PC-3 (cell line): ENCODE measurements around the gene SERPINE2. TPM values are rescaled to one million over a fixed set of nuclear protein-coding genes. Genes with fewer than 3 reads are reported as not detected.

Experiments used
- ATAC-seq: fragments of 200-7000 bp; cut with Tn5 transposase; 2 replicates; pipeline ENCODE4 v1.9.1; 2020; ENCODE audit warnings: mild to moderate bottlenecking, moderate library complexity
- BruUV-seq: library from RNA; stranded (reverse); fragments of 400-500 nt; replicated peaks from 2 replicates; lab custom pipeline; 2021; lab: Mats Ljungman, UMichigan
- CTCF ChIA-PET: fragments of 300-600 bp; sonication (Branson Sonifier 250); formaldehyde crosslinking; loops from one replicate; lab custom pipeline; 2022; ENCODE audit warnings: antibody characterized with exemption; lab: Charles Lee
- POLR2A ChIA-PET: fragments of 300-600 bp; sonication (Branson Sonifier 250); formaldehyde crosslinking; loops from one replicate; lab custom pipeline; 2022; ENCODE audit warnings: antibody characterized with exemption; ENCODE audit not compliant: unreplicated experiment; lab: Charles Lee
- DNase-seq: peaks from one replicate; pipeline ENCODE4 v3.0.0-alpha.2; 2015
- H2AFZ ChIP-seq: fragments of 300-600 bp; sonication (generic); 2 replicates; pipeline ENCODE4 v1.6.0; 2016; ENCODE audit warnings: antibody characterized with exemption, low read length
- H3F3A ChIP-seq: fragments of 300-600 bp; sonication (generic); one replicate; pipeline ENCODE4 v1.6.0; 2017; ENCODE audit warnings: antibody characterized with exemption, low read length, control low read depth, mild to moderate bottlenecking; ENCODE audit not compliant: unreplicated experiment
- H3K27ac ChIP-seq: fragments of 300-600 bp; sonication (generic); 2 replicates; pipeline ENCODE4 v1.5.1; 2016; ENCODE audit warnings: mild to moderate bottlenecking, low read length
- H3K27me3 ChIP-seq: fragments of 300-600 bp; sonication (generic); 2 replicates; pipeline ENCODE4 v1.6.1; 2016; ENCODE audit warnings: low read length, mixed read lengths
- H3K36me3 ChIP-seq: fragments of 300-600 bp; sonication (generic); 2 replicates; pipeline ENCODE4 v1.6.1; 2016; ENCODE audit warnings: low read depth, mixed run types, low read length, mixed read lengths
- H3K4me1 ChIP-seq: fragments of 300-600 bp; sonication (generic); 2 replicates; pipeline ENCODE4 v1.5.1; 2016; ENCODE audit warnings: low read length; ENCODE audit not compliant: insufficient read depth
- H3K4me2 ChIP-seq: fragments of 300-600 bp; sonication (generic); 2 replicates; pipeline ENCODE4 v1.6.0; 2016; ENCODE audit warnings: low read length
- H3K4me3 ChIP-seq: fragments of 300-600 bp; sonication (generic); 2 replicates; pipeline ENCODE4 v1.5.1; 2016; ENCODE audit warnings: mild to moderate bottlenecking, low read length, mixed read lengths
- H3K79me2 ChIP-seq: fragments of 300-600 bp; sonication (generic); 2 replicates; pipeline ENCODE4 v1.6.1; 2017; ENCODE audit warnings: low read length, mixed read lengths
- H3K9ac ChIP-seq: fragments of 300-600 bp; sonication (generic); 2 replicates; pipeline ENCODE4 v1.6.0; 2016; ENCODE audit warnings: mild to moderate bottlenecking, low read length
- H3K9me2 ChIP-seq: fragments of 300-600 bp; sonication (generic); replicated peaks from 2 replicates; pipeline ENCODE4 v1.6.1; 2016; ENCODE audit warnings: mixed run types, low read length, mixed read lengths
- H3K9me3 ChIP-seq: fragments of 300-600 bp; sonication (generic); 2 replicates; pipeline ENCODE4 v1.6.1; 2016; ENCODE audit warnings: low read length, mixed read lengths
- H4K20me1 ChIP-seq: fragments of 300-600 bp; sonication (generic); 2 replicates; pipeline ENCODE4 v1.6.1; 2016; ENCODE audit warnings: low read length, mixed read lengths
- CTCF ChIP-seq: fragments of 300-600 bp; sonication (generic); conservative IDR thresholded peaks from 2 replicates; pipeline ENCODE4 v1.5.1; 2017; ENCODE audit warnings: antibody characterized with exemption, low read depth, mild to moderate bottlenecking, low read length
- EZH2 ChIP-seq: fragments of 300-600 bp; sonication (generic); IDR thresholded peaks from one replicate; pipeline ENCODE4 v1.6.1; 2017; ENCODE audit warnings: antibody characterized with exemption, mild to moderate bottlenecking, low read length; ENCODE audit not compliant: unreplicated experiment
- EZH2phosphoT487 ChIP-seq: fragments of 300-600 bp; sonication (generic); IDR thresholded peaks from 2 replicates; pipeline ENCODE4 v1.6.1; 2018; ENCODE audit warnings: mild to moderate bottlenecking, antibody characterized with exemption, low read length, borderline replicate concordance
- intact Hi-C: fragments of 100-400 bp; cut with micrococcal nuclease; formaldehyde crosslinking; loops from 2 replicates; pipeline ENCODE4 v1.9.0; 2023
- total RNA-seq: library from RNA; depleted of rRNA; stranded (reverse); fragments of >200 nt; gene quantifications from 2 replicates; pipeline ENCODE4 v1.2.3, GENCODE V29; 2014

The SERPINE2 gene
- total RNA-seq, 1 experiment from 2014 or later, result 17.1 TPM

GRCh38 chr2:224038830-224039079 lies 331 bp downstream of the SERPINE2 start:
- no peaks in the 10 kb centered on the region for H3F3A ChIP-seq
- H3K4me2 ChIP-seq, result peak overlapping the region; percentile 93
- BruUV-seq, result no TSS peak
- no peaks in the 10 kb centered on the region for H3K9me2 ChIP-seq
- H4K20me1 ChIP-seq, result no peaks in the 10 kb centered on the region
- ChIA-PET POLR2A (no interaction called here), CTCF (interaction anchor here (0.6 to 1.2 kb wide), 2 partner anchors 104 to 246 kb away, joined by 3 read pairs; no protein-coding TSS in a partner anchor)
- ATAC-seq (peak; percentile 49), DNase-seq (no peak)
- TF ChIP-seq CTCF (no peak), EZH2phosphoT487 (no peak), EZH2 (no peak)
- H3K27me3 ChIP-seq, result no peaks in the 10 kb centered on the region
- H3K9me3 ChIP-seq, result no peaks in the 10 kb centered on the region
- intact Hi-C loops, result loop anchor here (1.0 to 2.0 kb wide), 7 partner anchors 45 to 246 kb away; no protein-coding TSS in a partner anchor
- peak overlapping the region; percentile 68; the same call in 1 of the 2 replicates for H2AFZ ChIP-seq
- H3K4me3 ChIP-seq, result peak overlapping the region; percentile 72
- peak overlapping the region; percentile 23; the same call in 1 of the 2 replicates for H3K9ac ChIP-seq
- H3K27ac ChIP-seq, result no peak overlapping the region
- peaks cover 16% of the 10 kb centered on the region for H3K4me1 ChIP-seq
- no peaks in the 10 kb centered on the region for H3K36me3 ChIP-seq
- peaks cover 15% of the 10 kb centered on the region for H3K79me2 ChIP-seq

- Histone ChIP-seq H3K9ac (peak overlapping the region; percentile 23; the same call in 1 of the 2 replicates), H3K27me3 (no peaks in the 10 kb centered on the region), H3K9me3 (no peaks in the 10 kb centered on the region), H4K20me1 (no peaks in the 10 kb centered on the region), H2AFZ (peak overlapping the region; percentile 68), H3K79me2 (peaks cover 15% of the 10 kb centered on the region), H3F3A (no peaks in the 10 kb centered on the region), H3K4me3 (peak overlapping the region; percentile 72), H3K9me2 (no peaks in the 10 kb centered on the region), H3K4me2 (peak overlapping the region; percentile 93), H3K4me1 (peaks cover 16% of the 10 kb centered on the region), H3K27ac (no peak overlapping the region), H3K36me3 (no peaks in the 10 kb centered on the region)
- TF ChIP-seq CTCF, result peak; percentile 43
- TF ChIP-seq EZH2, result no peak
- POLR2A ChIA-PET, result no interaction called here
- peak; percentile 50 for DNase-seq
- intact Hi-C loops, result loop anchor here (1.0 to 2.0 kb wide), 4 partner anchors 45 to 105 kb away; no protein-coding TSS in a partner anchor
- CTCF ChIA-PET, result interaction anchor here (1.2 kb wide), 1 partner anchor 246 kb away, joined by 3 read pairs; no protein-coding TSS in a partner anchor
- peak; percentile 63 for ATAC-seq
- TSS peak; percentile 72 for BruUV-seq
These were observed 847 bp downstream of the SERPINE2 start for GRCh38 chr2:224038049-224038829.
